ENCODE data around the gene BCHE. TPM values are rescaled to one million over a fixed set of nuclear protein-coding genes. Genes with fewer than 3 reads are reported as not detected.
"Not testable (repeated sequence)": the region's sequence is repeated elsewhere in the genome, so short reads cannot be mapped to it uniquely, and the experiment has no call there.

BCHE gene
- total RNA-seq, 1 donor from 2014 or later = not detected

- intact Hi-C loops (cut with micrococcal nuclease) = no loop called here
- DNase-seq (ENCODE audit: low spot score) = no peak
- Mint-ChIP-seq H3K27me3 (ENCODE audit: insufficient read depth) (no peaks in the 10 kb centered on the region), H3K36me3 (ENCODE audit: low read depth) (no peaks in the 10 kb centered on the region), H3K4me3 (no peak overlapping the region), H3K4me1 (ENCODE audit: low read depth) (no peaks in the 10 kb centered on the region), H3K27ac (no peak overlapping the region), H3K9me3 (no peaks in the 10 kb centered on the region)
These were observed 8.8 kb upstream of the BCHE start for GRCh38 chr3:165846056-165846455.

- H3K36me3 Mint-ChIP-seq (ENCODE audit: low read depth) = no peaks in the 10 kb centered on the region
- no peaks in the 10 kb centered on the region for H3K9me3 Mint-ChIP-seq
- no peak overlapping the region for H3K4me3 Mint-ChIP-seq
- no peak overlapping the region for H3K27ac Mint-ChIP-seq
- intact Hi-C loops (cut with micrococcal nuclease) = no loop called here
- no peaks in the 10 kb centered on the region for H3K27me3 Mint-ChIP-seq (ENCODE audit: insufficient read depth)
- no peak for DNase-seq (ENCODE audit: low spot score)
- H3K4me1 Mint-ChIP-seq (ENCODE audit: low read depth) = no peaks in the 10 kb centered on the region
These were observed 2.3 kb upstream of the BCHE start for GRCh38 chr3:165839296-165840076.

DNA sequence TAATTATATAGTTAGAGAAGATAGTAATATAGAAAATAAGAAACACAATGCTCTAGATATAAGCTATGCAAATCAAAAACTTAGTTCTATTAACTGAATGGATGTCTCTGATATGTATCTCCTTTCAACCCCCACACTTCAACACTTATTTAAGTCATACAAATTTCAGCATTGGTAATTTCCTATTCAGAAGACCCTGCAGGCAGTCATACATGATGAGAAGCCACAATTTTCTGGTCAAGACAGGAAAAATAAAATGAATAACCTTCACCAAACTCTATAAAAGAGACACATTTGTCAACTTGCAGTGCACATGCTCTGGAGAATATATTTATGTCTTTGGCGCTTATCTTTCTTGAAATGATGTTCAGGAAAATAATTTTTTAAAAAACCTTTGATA lies 578 bp upstream of the BCHE start:
- Mint-ChIP-seq H3K4me1 (ENCODE audit: low read depth) (no peaks in the 10 kb centered on the region), H3K36me3 (ENCODE audit: low read depth) (no peaks in the 10 kb centered on the region), H3K27me3 (ENCODE audit: insufficient read depth) (no peaks in the 10 kb centered on the region), H3K9me3 (no peaks in the 10 kb centered on the region), H3K4me3 (no peak overlapping the region), H3K27ac (no peak overlapping the region)
- DNase-seq (ENCODE audit: low spot score) = no peak
- intact Hi-C loops (cut with micrococcal nuclease) = no loop called here

DNA sequence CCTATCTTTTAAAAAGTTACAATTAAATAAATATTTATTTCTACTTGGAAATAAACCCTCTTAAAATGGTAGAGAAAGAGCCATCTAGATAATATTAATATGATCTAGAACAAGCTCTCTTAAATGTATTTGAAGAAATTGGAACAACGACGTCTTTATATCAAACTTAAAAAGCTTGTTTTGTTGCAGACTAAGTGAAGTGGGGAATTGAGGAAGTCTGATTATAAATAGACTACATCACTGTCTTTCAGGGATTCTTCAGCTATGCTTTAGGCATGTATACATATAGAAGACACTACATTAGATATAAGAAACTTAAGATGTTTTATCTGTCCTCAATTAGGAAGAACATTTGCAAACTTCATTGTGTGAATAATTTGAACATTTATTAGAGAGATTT lies 1.8 kb downstream of the BCHE start:
- intact Hi-C loops (cut with micrococcal nuclease) = no loop called here
- Mint-ChIP-seq H3K36me3 (ENCODE audit: low read depth) (no peaks in the 10 kb centered on the region), H3K4me1 (ENCODE audit: low read depth) (no peaks in the 10 kb centered on the region), H3K9me3 (no peaks in the 10 kb centered on the region), H3K27ac (no peak overlapping the region), H3K4me3 (no peak overlapping the region), H3K27me3 (ENCODE audit: insufficient read depth) (no peaks in the 10 kb centered on the region)
- no peak for DNase-seq (ENCODE audit: low spot score)

- no peaks in the 10 kb centered on the region for H3K4me1 Mint-ChIP-seq (ENCODE audit: low read depth)
- no peak overlapping the region for H3K4me3 Mint-ChIP-seq
- intact Hi-C loops (cut with micrococcal nuclease) = no loop called here
- no peaks in the 10 kb centered on the region for H3K27me3 Mint-ChIP-seq (ENCODE audit: insufficient read depth)
- no peaks in the 10 kb centered on the region for H3K36me3 Mint-ChIP-seq (ENCODE audit: low read depth)
- H3K27ac Mint-ChIP-seq = no peak overlapping the region
- no peaks in the 10 kb centered on the region for H3K9me3 Mint-ChIP-seq
- DNase-seq (ENCODE audit: low spot score) = no peak
These were observed 6.5 kb downstream of the BCHE start for GRCh38 chr3:165830746-165831145.

- intact Hi-C loops (cut with micrococcal nuclease) = no loop called here
- Mint-ChIP-seq H3K4me3 (no peak overlapping the region), H3K9me3 (no peaks in the 10 kb centered on the region), H3K36me3 (ENCODE audit: low read depth) (no peaks in the 10 kb centered on the region), H3K4me1 (ENCODE audit: low read depth) (no peaks in the 10 kb centered on the region), H3K27ac (no peak overlapping the region), H3K27me3 (ENCODE audit: insufficient read depth) (no peaks in the 10 kb centered on the region)
- no peak for DNase-seq (ENCODE audit: low spot score)
These were observed 9.3 kb downstream of the BCHE start for GRCh38 chr3:165827883-165828282.

DNA sequence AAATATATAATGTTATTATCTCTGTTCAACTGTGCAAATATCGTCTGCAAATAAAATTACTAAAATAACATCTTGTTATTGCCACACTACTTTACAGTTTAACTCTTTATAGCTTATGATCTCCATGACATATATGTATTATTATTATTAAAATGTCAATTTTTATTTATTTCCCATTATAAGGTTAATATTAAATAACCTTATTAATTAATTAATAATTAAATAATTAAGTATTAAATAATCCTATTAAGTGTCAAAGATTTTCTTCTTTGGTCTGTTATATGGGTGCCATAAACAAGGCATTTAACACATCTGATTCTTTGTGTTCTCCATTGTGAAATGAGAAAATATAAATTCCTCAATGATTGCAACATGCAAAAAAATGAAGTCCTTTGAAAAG lies 10.0 kb downstream of the BCHE start:
- Mint-ChIP-seq H3K27me3 (ENCODE audit: insufficient read depth) (no peaks in the 10 kb centered on the region), H3K9me3 (no peaks in the 10 kb centered on the region), H3K4me1 (ENCODE audit: low read depth) (no peaks in the 10 kb centered on the region), H3K4me3 (no peak overlapping the region), H3K27ac (no peak overlapping the region), H3K36me3 (ENCODE audit: low read depth) (no peaks in the 10 kb centered on the region)
- no peak for DNase-seq (ENCODE audit: low spot score)
- intact Hi-C loops (cut with micrococcal nuclease) = no loop called here

DNA sequence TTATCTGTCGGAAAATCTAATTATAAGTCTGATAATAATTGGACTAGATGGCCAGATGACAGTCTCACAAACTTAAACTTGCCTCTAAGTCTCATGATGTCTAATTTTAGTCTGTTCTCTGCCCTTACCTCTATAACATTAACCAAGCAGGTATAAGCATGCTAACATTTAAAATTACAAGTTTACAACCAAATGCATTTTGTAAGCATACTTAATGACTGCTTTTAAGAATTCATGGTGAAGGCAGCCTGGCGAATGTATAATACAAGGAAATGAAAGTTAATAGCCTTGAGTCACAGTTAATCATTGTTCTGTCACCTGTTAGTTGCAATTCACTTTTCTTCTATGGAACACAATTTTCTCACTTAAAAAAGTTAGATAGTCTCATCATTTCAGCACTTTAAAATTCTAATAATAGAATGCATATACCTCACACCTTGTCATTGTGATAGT lies 16.5 kb downstream of the BCHE start:
- Mint-ChIP-seq H3K4me3 (no peak overlapping the region), H3K4me1 (ENCODE audit: low read depth) (no peaks in the 10 kb centered on the region), H3K27me3 (ENCODE audit: insufficient read depth) (no peaks in the 10 kb centered on the region), H3K36me3 (ENCODE audit: low read depth) (no peaks in the 10 kb centered on the region), H3K27ac (no peak overlapping the region), H3K9me3 (peaks cover 3% of the 10 kb centered on the region)
- no peak for DNase-seq (ENCODE audit: low spot score)
- intact Hi-C loops (cut with micrococcal nuclease) = no loop called here

- Mint-ChIP-seq H3K36me3 (ENCODE audit: low read depth) (no peaks in the 10 kb centered on the region), H3K9me3 (peaks cover 3% of the 10 kb centered on the region), H3K4me3 (no peak overlapping the region), H3K27ac (no peak overlapping the region), H3K27me3 (ENCODE audit: insufficient read depth) (no peaks in the 10 kb centered on the region), H3K4me1 (ENCODE audit: low read depth) (no peaks in the 10 kb centered on the region)
- intact Hi-C loops (cut with micrococcal nuclease) = no loop called here
- no peak for DNase-seq (ENCODE audit: low spot score)
These were observed 20.0 kb downstream of the BCHE start for GRCh38 chr3:165817160-165817709.

GRCh38 chr3:165816209-165816608 lies 21.0 kb downstream of the BCHE start:
- no peak for DNase-seq (ENCODE audit: low spot score)
- Mint-ChIP-seq H3K36me3 (ENCODE audit: low read depth) (no peaks in the 10 kb centered on the region), H3K9me3 (peaks cover 3% of the 10 kb centered on the region), H3K27ac (no peak overlapping the region), H3K4me1 (ENCODE audit: low read depth) (no peaks in the 10 kb centered on the region), H3K4me3 (no peak overlapping the region), H3K27me3 (ENCODE audit: insufficient read depth) (no peaks in the 10 kb centered on the region)
- intact Hi-C loops (cut with micrococcal nuclease) = no loop called here

DNA sequence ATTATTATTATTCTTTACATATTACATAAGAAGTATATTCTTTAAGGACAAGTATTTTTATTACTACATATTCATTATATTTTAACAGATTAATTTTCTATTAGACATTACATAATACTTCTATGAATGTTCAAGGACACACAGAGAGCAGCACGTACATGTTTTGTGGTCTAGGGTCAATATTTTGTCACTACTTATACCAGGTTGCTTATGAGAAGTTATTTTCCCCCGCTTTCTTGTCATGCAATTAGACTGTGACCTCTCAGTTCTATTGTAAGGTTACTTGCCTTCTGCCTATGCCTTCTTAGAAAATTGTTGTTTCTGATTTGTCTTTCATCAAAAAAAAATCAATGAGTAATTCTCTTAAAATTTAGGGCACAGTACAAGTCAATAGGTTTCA lies 21.5 kb downstream of the BCHE start:
- Mint-ChIP-seq H3K27me3 (ENCODE audit: insufficient read depth) (no peaks in the 10 kb centered on the region), H3K36me3 (ENCODE audit: low read depth) (no peaks in the 10 kb centered on the region), H3K4me1 (ENCODE audit: low read depth) (no peaks in the 10 kb centered on the region), H3K9me3 (peaks cover 3% of the 10 kb centered on the region), H3K27ac (no peak overlapping the region), H3K4me3 (no peak overlapping the region)
- intact Hi-C loops (cut with micrococcal nuclease) = no loop called here
- DNase-seq (ENCODE audit: low spot score) = no peak

- DNase-seq (ENCODE audit: low spot score) = no peak
- H3K27me3 Mint-ChIP-seq (ENCODE audit: insufficient read depth) = no peaks in the 10 kb centered on the region
- H3K36me3 Mint-ChIP-seq (ENCODE audit: low read depth) = no peaks in the 10 kb centered on the region
- H3K9me3 Mint-ChIP-seq = peaks cover 3% of the 10 kb centered on the region
- H3K4me3 Mint-ChIP-seq = no peak overlapping the region
- H3K4me1 Mint-ChIP-seq (ENCODE audit: low read depth) = no peaks in the 10 kb centered on the region
- no peak overlapping the region for H3K27ac Mint-ChIP-seq
- intact Hi-C loops (cut with micrococcal nuclease) = no loop called here
These were observed 22.8 kb downstream of the BCHE start for GRCh38 chr3:165814380-165814779.

GRCh38 chr3:165807937-165808336 lies 29.3 kb downstream of the BCHE start:
- intact Hi-C loops (cut with micrococcal nuclease); H3K4me1 Mint-ChIP-seq (ENCODE audit: low read depth); H3K27me3 Mint-ChIP-seq (ENCODE audit: insufficient read depth); H3K27ac Mint-ChIP-seq; H3K9me3 Mint-ChIP-seq; DNase-seq (ENCODE audit: low spot score); H3K36me3 Mint-ChIP-seq (ENCODE audit: low read depth); H3K4me3 Mint-ChIP-seq: not testable (repeated sequence)
